MM.1S (cell line): ENCODE data around the gene SELENOW.
"Not testable (repeated sequence)": the region's sequence is repeated elsewhere in the genome, so short reads cannot be mapped to it uniquely, and the experiment has no call there.

Source experiments
- DNase-seq: peaks from one replicate; pipeline ENCODE4 v3.0.0-alpha.2; 2015
- H2AFZ ChIP-seq: fragments of 300-600 bp; sonication (generic); 2 replicates; pipeline ENCODE4 v1.6.0; 2016; ENCODE audit warnings: antibody characterized with exemption, low read length
- H3F3A ChIP-seq: fragments of 300-600 bp; sonication (generic); 2 replicates; pipeline ENCODE4 v1.6.1; 2016; ENCODE audit warnings: mild to moderate bottlenecking, antibody characterized with exemption, low read length, moderate library complexity, mixed read lengths; ENCODE audit not compliant: insufficient read depth
- H3K27ac ChIP-seq: fragments of 300-600 bp; sonication (generic); 2 replicates; pipeline ENCODE4 v1.5.1; 2016; ENCODE audit warnings: mild to moderate bottlenecking, low read length
- H3K27me3 ChIP-seq: fragments of 300-600 bp; sonication (generic); replicated peaks from 2 replicates; pipeline ENCODE4 v1.6.0; 2016; ENCODE audit warnings: low read length; ENCODE audit not compliant: insufficient read depth
- H3K36me3 ChIP-seq: fragments of 300-600 bp; sonication (generic); replicated peaks from 2 replicates; pipeline ENCODE4 v1.6.1; 2016; ENCODE audit warnings: mild to moderate bottlenecking, low read length, mixed read lengths; ENCODE audit not compliant: insufficient read depth
- H3K4me1 ChIP-seq: fragments of 300-600 bp; sonication (generic); 2 replicates; pipeline ENCODE4 v1.6.1; 2016; ENCODE audit warnings: low read length, mixed read lengths
- H3K4me2 ChIP-seq: fragments of 300-600 bp; sonication (generic); 2 replicates; pipeline ENCODE4 v1.6.0; 2016; ENCODE audit warnings: low read depth, low read length
- H3K4me3 ChIP-seq: fragments of 300-600 bp; sonication (generic); 2 replicates; pipeline ENCODE4 v1.5.1; 2016; ENCODE audit warnings: low read length, mixed read lengths
- H3K79me2 ChIP-seq: fragments of 300-600 bp; sonication (generic); 2 replicates; pipeline ENCODE4 v1.6.1; 2016; ENCODE audit warnings: mixed run types, low read length, mixed read lengths
- H3K9ac ChIP-seq: fragments of 300-600 bp; sonication (generic); 2 replicates; pipeline ENCODE4 v1.6.1; 2016; ENCODE audit warnings: low read length, mixed read lengths
- H3K9me2 ChIP-seq: fragments of 300-600 bp; sonication (generic); replicated peaks from 2 replicates; pipeline ENCODE4 v1.6.1; 2016; ENCODE audit warnings: mild to moderate bottlenecking, low read length, mixed read lengths; ENCODE audit not compliant: insufficient read depth
- H3K9me3 ChIP-seq: fragments of 300-600 bp; sonication (generic); replicated peaks from 2 replicates; pipeline ENCODE4 v1.6.1; 2016; ENCODE audit warnings: mild to moderate bottlenecking, low read length, mixed read lengths; ENCODE audit not compliant: insufficient read depth
- H4K20me1 ChIP-seq: fragments of 300-600 bp; sonication (generic); 2 replicates; pipeline ENCODE4 v1.6.1; 2016; ENCODE audit warnings: mild to moderate bottlenecking, low read length, moderate library complexity, mixed read lengths; ENCODE audit not compliant: insufficient read depth
- CTCF ChIP-seq: fragments of 300-600 bp; sonication (generic); IDR thresholded peaks from 2 replicates; pipeline ENCODE4 v1.5.1; 2016; ENCODE audit warnings: antibody characterized with exemption, low read length, mixed read lengths
- EZH2 ChIP-seq: fragments of 300-600 bp; sonication (generic); optimal IDR thresholded peaks from 2 replicates; pipeline ENCODE3; 2017; ENCODE audit warnings: low read depth, mild to moderate bottlenecking, antibody characterized with exemption, low read length, mixed read lengths
- EZH2phosphoT487 ChIP-seq: fragments of 300-600 bp; sonication (generic); IDR thresholded peaks from 2 replicates; pipeline ENCODE4 v1.6.1; 2018; ENCODE audit warnings: antibody characterized with exemption, low read length

Gene SELENOW

GRCh38 chr19:47769534-47769933, 9.0 kb upstream of the SELENOW start:
- Histone ChIP-seq H3K4me1 (no peaks in the 10 kb centered on the region), H4K20me1 (no peaks in the 10 kb centered on the region), H3F3A (no peaks in the 10 kb centered on the region), H3K27ac (no peak overlapping the region), H3K9me2 (no peaks in the 10 kb centered on the region), H3K9ac (no peak overlapping the region), H3K36me3 (no peaks in the 10 kb centered on the region), H2AFZ (no peak overlapping the region), H3K4me2 (no peak overlapping the region), H3K4me3 (no peak overlapping the region), H3K27me3 (peaks cover 54% of the 10 kb centered on the region), H3K9me3 (no peaks in the 10 kb centered on the region), H3K79me2 (no peaks in the 10 kb centered on the region)
- no peak for DNase-seq
- no peak for TF ChIP-seq EZH2
- TF ChIP-seq EZH2phosphoT487, result no peak

- not testable (repeated sequence) for H3K36me3 ChIP-seq, H2AFZ ChIP-seq, H3K79me2 ChIP-seq, H3K9me2 ChIP-seq, H3K9ac ChIP-seq, H3K4me2 ChIP-seq, H3F3A ChIP-seq, H3K27ac ChIP-seq, H3K4me3 ChIP-seq, H3K4me1 ChIP-seq, DNase-seq, H3K9me3 ChIP-seq, H4K20me1 ChIP-seq
- H3K27me3 ChIP-seq, result peaks cover 50% of the 10 kb centered on the region
These were observed 7.2 kb upstream of the SELENOW start for GRCh38 chr19:47771291-47771690.

- Histone ChIP-seq H3K4me1 (no peaks in the 10 kb centered on the region), H3K4me2 (no peak overlapping the region), H3K4me3 (no peak overlapping the region), H3K27ac (no peak overlapping the region), H3K9me2 (no peaks in the 10 kb centered on the region), H3K27me3 (peaks cover 25% of the 10 kb centered on the region), H3K9ac (no peak overlapping the region), H3K36me3 (no peaks in the 10 kb centered on the region), H3F3A (no peaks in the 10 kb centered on the region), H3K9me3 (no peaks in the 10 kb centered on the region), H4K20me1 (no peaks in the 10 kb centered on the region), H2AFZ (no peak overlapping the region), H3K79me2 (peaks cover 11% of the 10 kb centered on the region)
- no peak for TF ChIP-seq EZH2
- TF ChIP-seq CTCF, result no peak
- no peak for TF ChIP-seq EZH2phosphoT487
- DNase-seq, result no peak
These were observed 1.9 kb upstream of the SELENOW start for GRCh38 chr19:47776568-47776967.

- not testable (repeated sequence) for DNase-seq, H4K20me1 ChIP-seq, H3K27ac ChIP-seq, H3K4me1 ChIP-seq, H3K9me3 ChIP-seq, H3F3A ChIP-seq, H3K9me2 ChIP-seq, H3K9ac ChIP-seq, H3K36me3 ChIP-seq
- Histone ChIP-seq H3K4me3 (peak overlapping the region; percentile 87), H3K79me2 (peaks cover 11% of the 10 kb centered on the region), H3K4me2 (peak overlapping the region; percentile 84; the same call in 1 of the 2 replicates), H2AFZ (peak overlapping the region; percentile 94), H3K27me3 (peaks cover 20% of the 10 kb centered on the region)
These were observed 1.1 kb upstream of the SELENOW start for GRCh38 chr19:47777245-47778048.
